HG03521 (cell line): ENCODE data around the gene FAM43B.

Experiments used
- ATAC-seq: cut with Tn5 transposase; IDR thresholded peaks from one replicate; pipeline ENCODE4 v1.9.1; 2021; ENCODE audit warnings: mild to moderate bottlenecking, moderate library complexity; ENCODE audit not compliant: unreplicated experiment

The FAM43B gene

GRCh38 chr1:20551161-20551560 lies 1.2 kb upstream of the FAM43B start:
- no peak for ATAC-seq

GRCh38 chr1:20552728-20553445 lies 514 bp downstream of the FAM43B start:
- no peak for ATAC-seq

GRCh38 chr1:20555025-20555757 lies 2.8 kb downstream of the FAM43B start:
- no peak for ATAC-seq

DNA sequence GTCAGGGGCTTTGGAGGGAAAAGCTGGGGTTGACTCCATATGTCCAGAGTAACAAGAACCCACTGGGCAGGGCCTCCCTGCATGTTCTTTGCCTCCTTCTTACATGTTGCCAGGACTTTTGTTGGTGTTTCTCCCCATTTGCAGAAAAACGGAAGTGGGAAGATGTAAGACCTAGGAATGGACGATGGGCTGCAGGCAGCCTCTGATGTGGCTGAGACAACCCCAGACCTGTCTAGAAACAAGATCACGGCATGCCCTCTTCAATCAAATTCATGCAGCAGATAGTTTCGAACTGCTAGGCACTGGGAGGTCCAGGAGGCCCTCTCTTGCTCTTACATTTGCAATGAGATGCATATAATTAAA lies 3.4 kb downstream of the FAM43B start:
- no peak for ATAC-seq

DNA sequence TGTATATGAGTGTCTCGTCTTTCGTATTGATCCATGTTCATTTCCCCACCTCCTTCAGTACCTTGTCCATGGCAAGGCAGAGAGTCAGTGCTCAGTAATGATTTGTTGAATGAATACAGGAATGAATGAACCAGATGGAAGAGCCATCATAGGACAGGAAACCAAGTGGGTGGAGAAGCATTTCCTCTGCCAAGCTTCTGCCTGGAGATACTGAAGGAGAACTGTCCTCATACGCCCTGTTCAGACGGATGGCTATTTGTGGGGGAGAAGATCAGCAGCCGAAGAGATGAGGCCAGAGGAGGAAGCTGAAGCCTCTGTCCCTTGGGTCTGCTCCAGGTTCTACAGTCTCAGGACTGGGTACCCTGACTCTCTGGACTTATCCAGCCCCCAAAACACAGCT lies 5.8 kb downstream of the FAM43B start:
- no peak for ATAC-seq

DNA sequence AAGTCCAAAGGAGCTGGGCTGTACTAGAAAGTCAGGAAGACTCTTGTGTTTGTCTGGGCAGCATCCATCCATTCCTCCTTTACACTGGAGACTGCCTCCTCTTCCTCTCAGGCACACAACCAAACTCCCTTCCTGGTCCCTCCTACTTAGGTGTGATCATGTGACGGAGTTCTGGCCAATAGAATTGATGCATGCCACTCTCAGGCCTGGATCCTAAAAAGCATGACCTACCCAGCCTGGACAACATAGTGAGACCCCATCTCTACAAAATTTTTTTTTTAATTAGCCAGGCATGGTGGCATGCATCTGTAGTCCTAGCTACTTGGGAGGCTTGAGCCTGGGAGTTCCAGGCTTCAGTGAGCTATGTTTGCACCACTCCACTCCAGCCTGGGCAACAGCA lies 8.6 kb downstream of the FAM43B start:
- no peak for ATAC-seq

- no peak for ATAC-seq
Measured at GRCh38 chr1:20565234-20565633, 12.9 kb downstream of the FAM43B start.

GRCh38 chr1:20569523-20570098 lies 17.2 kb downstream of the FAM43B start:
- no peak for ATAC-seq

GRCh38 chr1:20571427-20571826 lies 19.1 kb downstream of the FAM43B start:
- no peak for ATAC-seq

DNA sequence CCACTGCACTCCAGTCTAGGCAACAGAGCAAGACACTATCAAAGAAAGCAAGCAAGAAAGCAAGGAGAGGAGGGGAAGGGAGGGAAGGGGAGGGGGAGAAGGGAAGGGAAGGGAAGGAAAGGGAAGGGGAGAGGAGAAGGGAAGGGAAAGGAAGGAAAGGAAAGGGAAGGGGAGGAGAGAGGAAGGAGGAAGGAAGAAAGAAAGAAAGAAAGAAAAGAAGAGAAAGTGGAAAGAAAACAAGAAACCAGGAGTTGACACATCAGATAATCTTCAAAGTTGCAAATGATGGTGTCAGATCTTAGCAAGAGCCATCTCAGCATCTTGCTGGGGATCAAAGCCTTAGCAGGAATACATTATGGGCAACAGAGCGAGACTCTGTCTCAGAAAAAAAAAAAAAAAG lies 21.6 kb downstream of the FAM43B start:
- no peak for ATAC-seq

- ATAC-seq: no peak
Measured at GRCh38 chr1:20574686-20575540, 22.5 kb downstream of the FAM43B start.

DNA sequence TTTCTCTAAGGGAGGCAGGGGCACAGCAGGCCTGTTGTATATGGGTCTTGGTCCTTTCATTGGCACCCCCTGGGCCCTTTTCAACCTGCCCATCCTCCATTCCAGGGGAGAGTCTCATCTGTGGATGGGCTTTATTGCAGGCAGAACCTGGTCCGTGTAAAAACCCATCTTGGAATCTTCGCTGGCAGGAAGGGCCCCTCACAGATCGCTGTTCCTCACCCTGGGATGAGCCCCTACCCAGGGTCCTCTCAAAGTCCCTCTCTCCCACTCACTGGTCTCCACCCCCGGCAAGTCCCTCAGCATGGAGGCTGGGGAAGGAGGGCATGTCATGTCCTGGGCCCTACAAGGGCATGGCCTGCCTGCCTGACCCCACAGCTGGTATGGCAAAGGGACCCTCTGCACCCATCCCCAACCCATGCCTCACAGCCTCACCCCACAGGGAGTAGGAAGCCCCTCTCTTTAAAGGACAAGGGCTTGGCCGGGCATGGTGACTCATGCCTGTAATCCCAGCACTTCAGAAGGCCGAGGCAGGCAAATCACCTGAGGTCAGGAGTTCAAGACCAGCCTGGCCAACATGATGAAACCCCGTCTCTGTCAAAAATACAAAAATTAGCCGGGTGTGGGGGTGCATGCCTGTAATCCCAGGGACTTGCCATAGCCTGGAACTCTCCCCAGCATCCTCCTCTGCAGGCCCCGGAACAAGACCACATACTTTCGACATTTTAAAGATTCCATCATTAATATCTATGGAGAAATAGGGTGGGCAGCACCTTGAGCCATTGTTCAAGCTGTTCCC lies 23.4 kb downstream of the FAM43B start:
- no peak for ATAC-seq

DNA sequence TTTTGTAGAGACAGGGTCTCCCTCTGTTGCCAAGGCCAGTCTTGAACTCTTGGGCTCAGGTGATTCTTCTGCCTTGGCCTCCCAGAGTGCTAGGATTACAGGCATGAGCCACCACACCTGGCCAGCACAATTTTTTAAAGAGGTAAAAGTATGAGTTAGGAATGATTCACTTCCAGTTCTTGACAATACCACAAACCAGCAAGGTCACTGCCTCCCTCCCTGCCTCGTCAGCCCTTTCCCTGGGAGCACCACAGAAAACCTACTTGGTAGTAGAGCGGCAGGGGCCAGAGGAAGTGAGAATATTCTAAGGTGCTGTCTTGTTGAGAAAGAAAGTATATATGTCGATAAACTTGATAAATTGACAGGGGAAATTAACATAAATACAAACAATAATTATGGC lies 25.7 kb downstream of the FAM43B start:
- ATAC-seq: no peak

DNA sequence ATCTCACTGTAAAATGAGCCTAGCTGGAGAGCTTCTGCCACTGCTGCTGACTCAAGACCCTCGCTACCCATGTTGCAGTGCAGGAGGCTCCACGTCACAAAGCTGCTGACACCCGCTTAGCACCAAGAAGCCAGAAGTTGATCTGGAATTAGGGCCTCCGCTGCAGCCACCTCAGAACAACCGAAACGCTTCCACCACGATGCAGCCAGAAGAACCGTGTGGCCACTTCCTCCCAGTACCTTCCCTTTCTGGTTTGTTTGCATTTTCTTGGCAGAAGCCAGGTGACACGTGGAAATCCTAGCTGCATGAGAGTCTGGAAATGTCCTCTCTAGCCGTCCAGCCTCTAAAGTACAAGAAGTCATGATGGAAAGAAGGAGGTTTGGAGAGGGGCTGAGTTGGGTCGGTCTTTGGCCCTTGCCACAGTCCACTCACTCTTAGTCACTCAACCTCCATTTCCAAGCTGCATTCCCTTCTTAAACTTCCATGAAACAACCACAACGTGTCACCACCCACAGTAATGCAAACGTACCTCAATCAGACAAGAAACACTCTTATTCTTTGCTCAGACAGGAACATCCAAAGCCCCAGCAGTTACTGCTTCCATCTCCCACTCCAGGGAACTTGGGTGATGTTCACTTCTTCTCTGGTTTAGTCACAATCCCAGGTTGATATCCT lies 26.5 kb downstream of the FAM43B start:
- no peak for ATAC-seq

- no peak for ATAC-seq
Measured at GRCh38 chr1:20584890-20585289, 32.5 kb downstream of the FAM43B start.

DNA sequence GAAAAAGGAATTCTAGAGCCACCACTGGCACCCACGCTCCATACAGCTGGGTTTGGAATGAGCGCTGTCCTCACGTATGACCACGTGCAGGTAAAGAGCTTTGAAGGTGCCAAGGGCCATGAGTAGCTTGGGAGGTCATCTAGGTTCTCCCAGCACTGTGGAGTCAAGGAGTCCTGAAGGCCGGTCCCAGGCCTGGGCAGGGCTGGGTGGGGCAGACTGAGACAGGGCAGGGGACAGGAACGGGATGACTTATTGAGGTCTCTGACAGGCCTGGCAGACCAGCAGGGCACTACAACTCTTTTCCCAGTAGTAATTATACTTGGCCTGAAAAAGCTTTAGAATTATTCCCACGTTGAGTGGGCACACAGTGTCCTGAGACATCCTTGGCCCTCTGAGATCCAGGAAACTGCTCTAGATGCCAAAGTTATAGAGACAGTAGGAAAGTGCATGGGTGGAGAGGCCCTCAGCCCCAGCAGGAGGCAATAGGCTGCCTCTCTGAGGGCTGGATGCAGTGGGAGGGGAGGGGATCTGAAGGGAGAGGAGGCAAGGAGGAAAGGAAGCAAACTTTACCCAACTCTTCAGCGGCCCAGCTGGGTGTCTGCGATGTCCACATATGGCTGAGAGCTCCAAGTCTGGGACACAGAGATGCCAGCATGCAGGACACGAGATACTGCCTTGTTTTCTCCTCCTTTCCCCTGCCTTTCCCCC lies 34.7 kb downstream of the FAM43B start:
- no peak for ATAC-seq

DNA sequence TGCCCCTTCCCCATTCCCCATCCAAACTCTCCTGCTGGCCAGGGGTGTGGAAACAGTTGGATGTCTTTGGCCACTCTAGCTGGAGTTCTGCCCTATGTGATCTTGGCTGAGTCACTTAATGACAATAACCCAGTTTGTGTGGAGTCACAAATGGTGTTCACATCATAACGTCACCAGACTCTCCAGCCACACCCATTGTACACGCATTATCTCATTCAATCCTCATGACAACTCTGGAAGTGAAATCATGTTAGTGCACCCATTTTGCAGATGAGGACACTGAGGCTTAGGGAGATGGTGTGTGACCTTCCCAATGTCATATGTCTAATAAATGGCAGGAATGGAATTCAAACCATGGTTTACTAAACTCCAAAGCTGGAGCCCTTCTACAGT lies 35.3 kb downstream of the FAM43B start:
- ATAC-seq: no peak

GRCh38 chr1:20588634-20589225 lies 36.4 kb downstream of the FAM43B start, which contains the start of gene CDA:
CDA (plus strand) TSS chr1:20589097; CDS start chr1:20589130, 33 bp downstream.
- no peak for ATAC-seq
